ENCODE data around the gene CDC23. TPM values are rescaled to one million over a fixed set of nuclear protein-coding genes. Genes with fewer than 3 reads are reported as not detected.
"Not testable (repeated sequence)": the region's sequence is repeated elsewhere in the genome, so short reads cannot be mapped to it uniquely, and the experiment has no call there.

The CDC23 gene
- total RNA-seq, 2 donors from 2014 or later, result 14.7 to 23.9 TPM

DNA sequence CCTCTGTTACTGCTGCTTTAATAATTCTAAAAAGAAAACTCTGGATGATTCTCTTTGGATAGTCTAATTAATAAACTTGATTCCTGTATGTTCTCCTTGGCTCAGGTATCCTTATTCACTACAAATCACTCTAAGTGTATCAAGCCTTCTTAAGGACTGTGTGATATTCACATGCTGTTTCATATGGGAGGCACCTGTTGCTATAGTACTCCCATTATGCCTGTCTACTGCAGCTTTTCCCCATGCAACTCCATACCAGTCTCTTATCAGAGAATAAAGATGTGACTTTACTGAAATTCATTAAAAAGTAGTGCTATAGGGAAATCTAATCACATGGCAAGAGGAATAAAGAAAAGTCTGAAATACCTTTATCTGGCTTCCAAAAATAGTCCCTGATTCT, 49.4 kb downstream of the CDC23 start:
- Histone ChIP-seq H3K27ac (no peak overlapping the region), H3K27me3 (replicated peaks; ENCODE audit: insufficient read depth) (no peaks in the 10 kb centered on the region), H3K9me3 (no peaks in the 10 kb centered on the region), H3K4me1 (replicated peaks) (no peaks in the 10 kb centered on the region), H3K4me3 (no peak overlapping the region), H3K36me3 (peaks cover 11 to 57% of the 10 kb centered on the region in 2 donors)
- no peak for DNase-seq (ENCODE audit: low spot score)
- TF ChIP-seq POLR2A (IDR thresholded peaks at IDR 0.05) (no peak), POLR2AphosphoS5 (IDR thresholded peaks at IDR 0.05) (no peak)
- TF ChIP-seq, protein P1, sequence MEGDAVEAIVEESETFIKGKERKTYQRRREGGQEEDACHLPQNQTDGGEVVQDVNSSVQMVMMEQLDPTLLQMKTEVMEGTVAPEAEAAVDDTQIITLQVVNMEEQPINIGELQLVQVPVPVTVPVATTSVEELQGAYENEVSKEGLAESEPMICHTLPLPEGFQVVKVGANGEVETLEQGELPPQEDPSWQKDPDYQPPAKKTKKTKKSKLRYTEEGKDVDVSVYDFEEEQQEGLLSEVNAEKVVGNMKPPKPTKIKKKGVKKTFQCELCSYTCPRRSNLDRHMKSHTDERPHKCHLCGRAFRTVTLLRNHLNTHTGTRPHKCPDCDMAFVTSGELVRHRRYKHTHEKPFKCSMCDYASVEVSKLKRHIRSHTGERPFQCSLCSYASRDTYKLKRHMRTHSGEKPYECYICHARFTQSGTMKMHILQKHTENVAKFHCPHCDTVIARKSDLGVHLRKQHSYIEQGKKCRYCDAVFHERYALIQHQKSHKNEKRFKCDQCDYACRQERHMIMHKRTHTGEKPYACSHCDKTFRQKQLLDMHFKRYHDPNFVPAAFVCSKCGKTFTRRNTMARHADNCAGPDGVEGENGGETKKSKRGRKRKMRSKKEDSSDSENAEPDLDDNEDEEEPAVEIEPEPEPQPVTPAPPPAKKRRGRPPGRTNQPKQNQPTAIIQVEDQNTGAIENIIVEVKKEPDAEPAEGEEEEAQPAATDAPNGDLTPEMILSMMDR (IDR thresholded peaks at IDR 0.05), result no peak
- intact Hi-C loops (cut with DNase I), result no loop called here

DNA sequence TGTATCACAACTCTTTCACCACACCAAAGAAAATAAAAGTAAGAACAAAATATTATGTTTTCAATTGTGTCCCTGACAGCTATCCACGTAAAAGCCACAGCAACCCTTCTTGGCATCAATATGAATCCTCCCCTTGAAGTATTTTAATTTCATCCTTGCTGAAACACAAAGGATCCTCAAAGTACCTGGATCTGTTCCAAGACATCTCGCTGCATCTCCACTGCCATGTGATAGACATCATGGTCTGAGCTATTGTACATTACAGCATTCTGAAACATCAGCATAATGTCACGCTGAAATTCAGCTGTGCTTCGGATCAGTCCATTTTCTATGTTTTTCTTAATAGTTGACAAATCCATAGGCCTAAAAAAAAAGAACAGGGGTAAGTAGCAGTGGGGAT, 52.4 kb downstream of the CDC23 start:
- TF ChIP-seq POLR2AphosphoS5 (IDR thresholded peaks at IDR 0.05), result no peak
- TF ChIP-seq POLR2A (IDR thresholded peaks at IDR 0.05), result no peak
- TF ChIP-seq, protein P1 (IDR thresholded peaks at IDR 0.05), result no peak
- no peak for DNase-seq (ENCODE audit: low spot score)
- intact Hi-C loops (cut with DNase I), result no loop called here
- Histone ChIP-seq H3K36me3 (peaks cover 2 to 43% of the 10 kb centered on the region in 2 donors), H3K4me1 (replicated peaks) (no peaks in the 10 kb centered on the region), H3K27ac (no peak overlapping the region), H3K9me3 (no peaks in the 10 kb centered on the region), H3K4me3 (no peak overlapping the region), H3K27me3 (replicated peaks; ENCODE audit: insufficient read depth) (no peaks in the 10 kb centered on the region)
- 85% methylated on average over 4 of the region's 4 CpGs for WGBS

DNA sequence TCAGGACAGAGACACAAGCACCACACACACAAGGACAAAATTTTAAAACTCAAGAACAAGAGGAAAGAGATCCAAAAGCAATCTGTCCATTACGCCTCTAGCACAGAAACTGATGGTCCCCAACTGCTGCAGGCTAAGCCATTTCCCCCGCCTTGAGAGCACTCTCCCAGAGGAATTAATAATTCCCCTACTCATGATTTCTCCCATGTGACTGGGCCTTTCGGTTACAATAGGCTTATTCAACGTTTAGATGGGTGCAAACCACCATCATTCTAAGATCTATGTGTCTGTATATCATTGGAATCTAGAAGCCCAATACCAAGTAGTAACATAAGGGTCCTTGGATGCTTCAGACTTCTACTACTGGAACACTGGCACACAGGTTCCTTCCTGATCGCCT, 53.5 kb downstream of the CDC23 start:
- 94% methylated on average over 5 of the region's 5 CpGs for WGBS
- no peak overlapping the region for H3K27ac ChIP-seq
- no peaks in the 10 kb centered on the region for H3K27me3 ChIP-seq (replicated peaks; ENCODE audit: insufficient read depth)
- H3K4me3 ChIP-seq, result no peak overlapping the region
- peaks cover 2 to 35% of the 10 kb centered on the region in 2 donors for H3K36me3 ChIP-seq
- no peaks in the 10 kb centered on the region for H3K9me3 ChIP-seq
- H3K4me1 ChIP-seq (replicated peaks), result no peaks in the 10 kb centered on the region
- TF ChIP-seq, protein P1 (IDR thresholded peaks at IDR 0.05), result no peak
- DNase-seq (ENCODE audit: low spot score), result no peak
- intact Hi-C loops (cut with DNase I), result no loop called here

DNA sequence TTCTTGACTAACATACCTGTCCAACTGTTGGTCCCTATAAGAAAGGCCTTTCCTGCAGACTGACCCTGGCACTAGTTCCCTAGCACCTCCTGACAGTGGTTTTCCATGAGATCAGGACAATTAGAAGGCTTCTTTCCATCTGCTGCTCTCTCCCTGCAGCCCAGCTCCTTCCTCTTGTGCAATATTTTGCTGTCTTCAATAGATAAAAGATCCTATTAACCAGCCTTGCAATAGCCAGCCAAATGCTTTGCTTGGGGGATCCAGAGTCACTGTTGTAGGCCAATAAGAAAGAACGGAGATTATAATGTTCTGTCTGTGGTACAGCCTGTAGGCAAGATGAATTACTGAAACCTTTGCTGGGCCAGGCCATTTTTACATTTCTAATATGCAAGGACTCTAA, 55.5 kb downstream of the CDC23 start:
- intact Hi-C loops (cut with DNase I), result no loop called here
- WGBS, result 100% methylated on average over 1 of the region's 1 CpG
- Histone ChIP-seq H3K4me1 (replicated peaks) (no peaks in the 10 kb centered on the region), H3K36me3 (peaks cover 0 to 28% of the 10 kb centered on the region in 2 donors), H3K27me3 (replicated peaks; ENCODE audit: insufficient read depth) (no peaks in the 10 kb centered on the region), H3K9me3 (no peaks in the 10 kb centered on the region), H3K4me3 (no peak overlapping the region), H3K27ac (no peak overlapping the region)
- DNase-seq (ENCODE audit: low spot score), result no peak
- TF ChIP-seq POLR2A (IDR thresholded peaks at IDR 0.05), result no peak
- TF ChIP-seq, protein P1 (IDR thresholded peaks at IDR 0.05), result no peak
- TF ChIP-seq POLR2AphosphoS5 (IDR thresholded peaks at IDR 0.05), result no peak

DNA sequence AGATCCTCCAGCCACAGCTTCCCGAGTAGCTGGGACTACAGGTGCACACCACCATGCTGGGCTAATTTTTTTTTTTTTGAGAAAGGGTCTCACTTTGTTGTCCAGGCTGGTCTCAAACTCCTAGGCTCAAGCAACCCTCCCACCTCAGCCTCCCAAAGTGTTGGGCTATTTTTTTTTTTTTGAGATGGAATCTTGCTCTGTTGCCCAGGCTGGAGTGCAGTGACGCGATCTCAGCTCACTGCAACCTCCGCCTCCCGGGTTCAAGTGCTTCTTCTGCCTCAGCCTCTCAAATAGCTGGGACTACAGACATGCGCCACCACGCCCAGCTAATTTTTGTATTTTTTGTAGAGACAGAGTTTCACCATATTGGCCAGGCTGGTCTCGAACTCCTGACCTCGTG, 57.1 kb downstream of the CDC23 start:
- H3K27me3 ChIP-seq (replicated peaks; ENCODE audit: insufficient read depth); DNase-seq (ENCODE audit: low spot score); H3K27ac ChIP-seq; H3K9me3 ChIP-seq; H3K4me3 ChIP-seq; intact Hi-C loops (cut with DNase I); H3K4me1 ChIP-seq (replicated peaks): not testable (repeated sequence)
- 94% methylated on average over 9 of the region's 9 CpGs for WGBS
- peaks cover 0 to 15% of the 10 kb centered on the region in 2 donors for H3K36me3 ChIP-seq
